Measurements from ENCODE around the gene SPATC1L. TPM values are rescaled to one million over a fixed set of nuclear protein-coding genes. Genes with fewer than 3 reads are reported as not detected.
"Not testable (repeated sequence)": the region's sequence is repeated elsewhere in the genome, so short reads cannot be mapped to it uniquely, and the experiment has no call there.

Gene SPATC1L
- total RNA-seq, 2 donors from 2014 or later: 10.0 to 11.0 TPM

DNA sequence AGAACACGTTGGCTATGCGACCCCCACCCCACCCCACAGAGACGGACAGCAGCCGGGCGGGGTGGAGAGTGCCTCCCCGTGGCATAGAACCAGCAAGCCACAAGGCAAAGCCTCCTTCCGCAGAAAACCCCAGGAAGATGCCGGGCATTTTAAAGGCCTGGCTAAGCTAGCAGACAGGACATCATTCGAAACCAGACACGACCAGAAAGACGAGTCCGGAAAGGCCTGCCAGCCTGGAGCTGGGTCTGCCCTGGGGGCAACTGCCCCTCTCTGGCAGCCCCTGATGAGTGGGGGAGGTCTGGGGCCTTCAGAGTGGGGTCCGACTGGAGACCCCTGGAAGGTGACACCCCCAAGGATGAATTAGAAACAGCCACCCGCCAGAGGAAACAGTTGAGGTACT lies 37.4 kb downstream of the SPATC1L start:
- no peak for DNase-seq
- intact Hi-C loops (cut with DNase I): loop anchor here in 1 of 2 donors (10.0 kb wide), 1 partner anchor 108 kb away; no protein-coding TSS in a partner anchor
- no peak for ATAC-seq

DNA sequence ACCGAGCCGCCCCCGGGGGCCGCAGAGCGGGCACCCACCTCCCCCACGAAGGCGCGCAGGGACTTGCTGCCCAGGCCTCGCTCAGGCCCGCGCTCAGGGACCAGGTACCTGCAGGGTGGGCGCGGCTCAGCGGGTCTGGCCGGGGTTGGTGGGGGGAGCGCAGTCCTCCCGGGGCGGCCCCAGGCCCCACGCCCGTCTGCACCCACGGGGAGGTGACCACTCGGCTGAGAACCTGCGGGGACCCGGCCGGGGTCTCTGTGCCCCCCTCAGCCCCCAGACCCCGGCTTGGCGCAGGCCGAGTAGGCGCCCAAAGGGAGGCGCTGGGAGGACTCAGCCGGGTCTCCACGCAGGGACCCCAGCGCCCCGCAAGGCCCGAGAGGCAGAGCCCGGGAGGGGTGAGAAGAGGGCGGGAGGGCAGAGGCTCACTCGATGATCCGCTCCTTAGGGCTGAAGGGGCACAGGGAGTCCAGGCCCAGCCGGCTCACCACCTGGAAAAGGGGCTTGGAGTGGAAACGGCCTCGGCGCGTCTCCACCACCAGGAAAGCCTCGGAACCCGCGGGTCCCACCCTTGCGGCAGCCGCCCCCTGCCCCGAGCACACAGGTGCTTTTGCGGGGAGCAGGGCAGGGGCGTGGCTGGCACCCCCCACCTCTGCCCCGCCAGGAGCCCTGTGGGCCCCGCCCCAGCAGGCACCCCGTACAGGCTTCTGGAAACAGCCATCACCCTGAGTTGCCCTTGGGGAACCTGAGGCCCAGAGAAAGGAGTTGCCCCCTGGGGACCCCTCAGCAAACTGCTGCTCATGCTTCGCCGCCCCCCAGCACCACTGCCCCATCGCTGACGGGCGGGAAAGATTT lies 38.2 kb downstream of the SPATC1L start:
- DNase-seq (peak; percentile 22), ATAC-seq (no peak)
- intact Hi-C loops (cut with DNase I): loop anchor here in 1 of 2 donors (10.0 kb wide), 1 partner anchor 109 kb away; no protein-coding TSS in a partner anchor

DNA sequence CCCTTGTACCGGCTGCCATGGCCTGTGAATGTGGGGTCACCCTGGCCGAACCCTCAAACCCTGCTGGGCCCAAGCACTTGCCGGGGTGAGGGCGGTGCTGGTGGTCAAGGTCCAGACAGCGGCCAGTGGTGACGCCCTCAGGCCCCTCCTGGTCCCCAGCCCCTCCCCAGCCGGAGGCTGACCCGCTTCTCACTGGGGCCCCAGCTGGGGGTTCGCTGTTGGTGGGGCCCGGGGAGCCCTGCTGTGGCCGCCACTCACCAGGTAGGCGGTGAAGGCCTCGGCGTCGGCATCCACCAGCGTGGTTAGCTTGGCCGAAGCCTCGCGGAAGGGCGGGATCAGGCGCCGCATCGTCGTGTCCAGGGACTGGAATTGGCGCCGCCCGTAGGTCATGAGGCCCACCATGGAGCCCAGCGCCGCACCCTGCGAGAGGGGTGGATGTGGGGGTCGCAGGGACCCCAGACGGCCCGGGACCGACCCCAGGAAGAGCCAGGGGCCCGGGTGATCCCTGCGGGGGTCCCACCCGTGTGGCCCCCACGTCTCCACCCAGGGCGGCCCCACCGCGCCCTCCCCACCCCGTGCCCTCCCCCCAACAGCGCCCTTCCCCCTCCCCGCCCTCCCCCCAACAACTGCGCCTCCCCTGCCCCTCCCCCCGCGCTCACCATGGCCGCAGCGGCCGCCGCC lies 39.0 kb downstream of the SPATC1L start:
- intact Hi-C loops (cut with DNase I): loop anchor here in 1 of 2 donors (10.0 kb wide), 1 partner anchor 110 kb away; no protein-coding TSS in a partner anchor
- ATAC-seq: no peak
- peak; percentile 20 for DNase-seq

DNA sequence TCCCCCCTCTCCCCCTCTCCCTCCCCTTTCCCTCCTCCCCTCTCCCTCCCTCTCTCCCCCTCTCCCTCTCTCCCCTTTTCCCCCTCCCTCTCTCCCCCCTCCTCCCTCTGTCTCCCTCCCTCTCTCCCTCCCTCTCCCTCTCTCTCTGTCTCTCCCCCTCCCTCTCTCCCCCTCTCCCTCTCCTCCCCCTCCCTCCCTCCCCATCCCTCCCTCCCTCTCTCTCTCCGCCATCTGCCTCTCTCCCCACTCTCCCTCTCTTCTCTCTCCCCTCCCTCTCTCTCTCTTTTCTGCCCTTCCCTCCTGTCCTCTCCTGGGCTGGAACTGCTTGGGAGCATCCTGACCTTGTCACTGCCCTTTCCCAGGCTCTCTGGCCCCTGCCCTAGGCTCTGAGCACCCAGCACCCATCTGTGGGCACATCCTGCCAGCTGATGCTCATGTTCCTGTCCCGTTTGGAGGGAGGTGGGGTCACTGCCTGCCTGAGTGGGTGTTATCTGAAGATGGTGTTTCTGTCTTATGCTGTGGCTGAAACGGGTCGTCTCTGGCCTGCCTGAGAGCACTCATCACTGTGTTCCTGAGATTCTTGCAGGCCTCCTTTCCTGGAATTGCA lies 39.7 kb downstream of the SPATC1L start:
- intact Hi-C loops (cut with DNase I): loop anchor here in 1 of 2 donors (5.0 to 10.0 kb wide), 2 partner anchors 78 to 110 kb away; no protein-coding TSS in a partner anchor
- DNase-seq (no peak), ATAC-seq (no peak)

DNA sequence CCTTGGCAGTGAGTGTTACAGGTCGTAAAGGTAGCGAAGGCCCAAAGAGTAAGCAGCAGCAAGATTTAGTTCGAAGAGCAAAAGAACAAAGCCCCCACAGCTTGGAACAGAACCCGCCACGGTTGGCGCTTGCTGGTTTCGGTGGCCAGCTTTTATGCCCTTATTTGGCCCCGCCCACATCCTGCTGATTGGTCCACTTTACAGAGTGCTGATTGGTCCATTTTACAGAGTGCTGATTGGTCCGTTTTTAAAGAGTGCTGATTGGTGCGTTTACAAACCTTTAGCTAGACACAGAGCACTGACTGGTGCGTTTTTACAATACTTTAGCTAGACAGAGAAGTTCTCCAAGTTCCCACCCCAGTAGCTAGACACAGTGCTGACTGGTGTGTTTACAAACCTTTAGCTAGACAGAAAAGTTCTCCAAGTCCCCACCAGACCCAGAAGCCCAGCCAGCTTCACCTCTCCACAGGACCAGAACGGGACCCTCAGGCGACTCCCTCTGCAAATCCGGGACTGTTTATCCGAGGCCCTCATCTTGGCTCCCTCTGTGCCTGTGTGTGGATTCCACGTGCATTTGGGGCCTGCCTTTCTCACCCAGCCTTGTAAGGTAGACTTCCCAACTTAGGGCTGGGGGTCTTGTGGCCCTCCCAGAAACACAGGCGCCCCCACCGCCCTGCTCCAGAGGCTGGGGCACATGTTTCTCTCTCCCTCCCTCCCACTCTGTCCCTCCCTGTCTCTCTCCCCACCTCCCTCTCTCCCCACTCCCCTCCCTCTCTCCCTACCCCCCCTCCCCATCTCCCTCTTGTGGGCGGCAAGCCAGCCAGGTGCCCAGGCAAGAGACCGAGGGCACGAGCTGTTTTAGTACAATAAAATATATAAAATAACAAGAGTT lies 41.4 kb downstream of the SPATC1L start:
- DNase-seq: peak; percentile 12
- ATAC-seq: no peak
- intact Hi-C loops (cut with DNase I): loop anchor here in 1 of 2 donors (5.0 to 10.0 kb wide), 2 partner anchors 79 to 112 kb away; no protein-coding TSS in a partner anchor

DNA sequence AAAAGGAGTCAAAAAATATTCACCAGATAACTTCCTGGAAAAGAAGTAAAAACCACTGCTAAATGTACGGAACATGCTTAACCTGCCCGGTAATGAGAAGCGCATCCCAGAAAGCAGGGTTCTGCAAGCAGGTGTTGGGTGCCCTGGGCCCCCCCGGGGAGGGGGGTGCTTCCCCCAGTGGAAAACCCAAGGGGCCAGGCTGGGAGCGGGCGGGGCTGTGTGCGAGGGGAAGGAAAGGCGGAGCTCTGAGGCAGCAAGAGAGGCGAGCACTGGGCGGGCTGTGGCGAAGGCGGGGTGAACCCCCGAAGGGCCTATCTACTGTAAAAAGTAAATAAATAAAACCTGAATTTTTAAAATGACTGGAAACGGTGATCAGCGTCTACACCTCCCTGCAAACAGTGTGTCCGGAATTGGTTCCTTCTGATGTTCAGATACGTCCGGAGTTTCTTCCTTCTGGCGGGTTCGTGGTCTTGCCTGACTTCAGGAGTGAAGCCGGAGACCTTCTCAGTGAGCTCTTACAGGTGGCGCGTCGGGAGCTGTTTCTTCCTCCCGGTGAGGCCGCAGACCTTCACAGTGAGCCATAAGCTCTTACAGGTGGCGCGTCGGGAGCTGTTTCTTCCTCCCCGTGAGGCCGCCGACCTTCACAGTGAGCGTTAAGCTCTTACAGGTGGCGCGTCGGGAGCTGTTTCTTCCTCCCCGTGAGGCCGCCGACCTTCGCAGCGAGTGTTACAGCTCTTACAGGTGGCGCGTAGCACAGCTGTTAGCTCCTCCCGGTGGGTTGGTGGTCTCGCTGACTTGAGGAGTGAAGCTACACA lies 42.3 kb downstream of the SPATC1L start:
- ATAC-seq (no peak), DNase-seq (peak; percentile 24)
- intact Hi-C loops (cut with DNase I): loop anchor here in 1 of 2 donors (5.0 to 10.0 kb wide), 2 partner anchors 80 to 113 kb away; no protein-coding TSS in a partner anchor

DNA sequence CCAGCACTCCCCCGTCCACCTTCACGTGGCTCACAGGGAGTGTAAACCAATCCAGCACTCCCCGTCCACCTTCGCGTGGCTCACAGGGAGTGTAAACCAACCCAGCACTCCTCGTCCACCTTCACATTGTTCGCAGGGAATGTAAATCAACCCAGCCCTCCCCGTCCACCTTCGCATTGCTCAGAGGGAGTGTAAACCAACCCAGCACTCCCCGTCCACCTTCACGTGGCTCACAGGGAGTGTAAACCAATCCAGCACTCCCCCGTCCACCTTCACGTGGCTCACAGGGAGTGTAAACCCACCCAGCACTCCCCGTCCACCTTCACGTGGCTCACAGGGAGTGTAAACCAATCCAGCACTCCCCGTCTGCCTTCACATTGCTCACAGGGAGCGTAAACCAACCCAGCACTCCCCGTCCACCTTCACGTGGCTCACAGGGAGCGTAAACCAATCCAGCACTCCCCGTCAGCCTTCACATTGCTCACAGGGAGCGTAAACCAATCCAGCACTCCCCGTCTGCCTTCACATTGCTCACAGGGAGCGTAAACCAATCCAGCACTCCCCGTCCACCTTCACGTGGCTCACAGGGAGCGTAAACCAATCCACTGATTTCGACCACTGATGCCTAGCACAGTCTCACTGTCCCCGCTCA lies 43.8 kb downstream of the SPATC1L start:
- intact Hi-C loops (cut with DNase I): loop anchor here in 1 of 2 donors (5.0 to 10.0 kb wide), 2 partner anchors 82 to 114 kb away; no protein-coding TSS in a partner anchor
- not testable (repeated sequence) for DNase-seq, ATAC-seq

DNA sequence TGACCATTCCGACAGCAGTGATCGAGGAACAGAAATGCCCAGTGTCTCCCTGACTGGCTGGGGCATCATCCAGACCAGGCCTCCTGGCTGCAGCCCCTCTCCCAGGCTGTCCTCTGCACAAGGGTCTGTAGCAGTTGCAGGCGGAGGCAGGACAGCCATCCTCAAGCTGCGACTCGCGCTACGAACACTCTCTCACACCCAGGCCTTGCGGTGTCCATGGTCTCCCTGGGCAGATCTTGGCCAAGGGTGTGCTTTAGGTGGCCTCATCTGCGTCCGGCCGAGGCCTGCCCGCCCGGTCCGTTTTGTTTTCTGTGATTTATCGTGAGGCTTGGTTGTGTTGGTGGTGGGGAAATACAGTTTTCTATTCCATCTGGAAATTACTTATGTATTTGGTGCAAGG lies 44.6 kb downstream of the SPATC1L start:
- no peak for DNase-seq
- intact Hi-C loops (cut with DNase I): loop anchor here in 1 of 2 donors (5.0 to 10.0 kb wide), 2 partner anchors 83 to 115 kb away; no protein-coding TSS in a partner anchor
- ATAC-seq: no peak

DNA sequence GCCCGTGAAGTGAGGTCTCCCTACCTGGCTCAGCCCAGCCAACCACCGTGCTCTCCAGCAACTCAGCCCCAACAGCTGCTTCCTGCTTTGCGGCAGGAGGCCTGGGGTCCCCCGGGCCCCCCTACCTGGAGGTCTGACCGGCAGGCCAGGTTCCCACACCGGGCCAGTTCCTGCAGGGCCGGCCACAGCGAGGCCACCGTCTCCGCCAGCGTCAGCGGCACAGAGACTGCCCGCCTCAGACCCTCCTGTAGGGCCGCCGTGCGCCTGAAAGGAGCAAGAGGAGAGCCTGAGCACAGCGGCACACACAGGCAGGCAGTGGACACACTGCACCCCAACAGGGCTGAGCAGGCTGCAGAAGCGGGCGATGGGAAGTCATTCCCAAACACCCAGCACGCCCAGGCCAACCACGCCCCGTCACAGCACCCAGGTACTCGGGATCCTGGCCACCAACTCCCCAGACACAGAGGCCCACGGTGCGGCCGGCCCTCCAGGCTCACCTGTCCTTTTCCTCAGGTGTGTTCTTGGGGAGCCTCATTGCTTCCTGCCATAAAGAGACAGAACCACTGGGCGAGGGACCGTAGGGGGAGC lies 45.8 kb downstream of the SPATC1L start:
- ATAC-seq: peak in 1 of 2 donors; percentile 8
- intact Hi-C loops (cut with DNase I): no loop called here

DNA sequence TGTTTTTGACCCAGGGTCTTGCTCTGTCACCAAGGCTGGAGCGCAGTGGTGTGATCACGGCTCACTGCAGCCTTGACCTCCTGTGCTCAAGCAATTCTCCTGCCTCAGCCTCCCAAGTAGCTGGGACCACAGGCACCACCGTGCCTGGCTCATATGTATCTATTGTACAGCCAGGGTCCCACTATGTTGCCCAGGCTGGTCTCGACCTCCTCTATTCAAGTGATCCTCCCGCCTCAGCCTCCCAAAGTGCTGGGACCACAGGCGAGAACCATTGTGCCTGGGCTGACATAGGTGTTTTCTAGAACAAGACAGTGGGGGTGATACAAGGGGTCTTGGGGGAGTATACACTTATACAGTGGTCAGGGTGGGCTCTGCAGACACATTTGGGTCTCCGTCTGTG lies 46.4 kb downstream of the SPATC1L start:
- ATAC-seq: no peak
- no peak for DNase-seq
- intact Hi-C loops (cut with DNase I): no loop called here

More for the DNA sequence above, 45.8 kb downstream of the SPATC1L start:
- no peak for DNase-seq

DNA sequence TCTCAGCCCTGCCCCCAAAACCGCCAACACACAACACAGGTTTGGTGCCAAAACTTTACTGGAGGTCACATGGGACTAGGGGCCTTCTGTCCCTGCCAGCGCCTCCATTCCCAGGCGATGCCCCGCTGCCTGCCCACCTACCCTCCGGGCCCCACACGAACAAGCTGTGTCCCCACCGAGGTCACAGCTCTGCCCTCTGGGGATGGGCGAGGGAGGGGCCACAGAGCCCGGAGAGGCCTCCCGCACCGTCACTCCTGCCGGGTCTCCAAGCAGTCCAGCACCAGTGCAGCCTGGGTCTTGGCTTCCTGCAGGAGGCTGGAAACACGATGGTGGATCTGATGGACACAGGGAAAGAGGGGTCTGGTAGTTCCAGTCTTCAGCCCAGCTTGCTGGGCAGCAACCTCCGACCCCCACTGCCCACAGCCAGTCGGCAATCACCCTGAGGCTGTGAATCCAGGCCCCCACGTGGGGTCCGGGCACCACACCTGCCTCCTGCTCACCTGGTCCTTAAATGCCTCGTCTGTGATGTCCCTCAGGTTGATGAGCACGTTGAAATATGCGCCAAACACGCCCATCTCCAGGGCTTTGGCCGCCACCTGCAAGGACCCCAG lies 47.4 kb downstream of the SPATC1L start:
- ATAC-seq: no peak

DNA sequence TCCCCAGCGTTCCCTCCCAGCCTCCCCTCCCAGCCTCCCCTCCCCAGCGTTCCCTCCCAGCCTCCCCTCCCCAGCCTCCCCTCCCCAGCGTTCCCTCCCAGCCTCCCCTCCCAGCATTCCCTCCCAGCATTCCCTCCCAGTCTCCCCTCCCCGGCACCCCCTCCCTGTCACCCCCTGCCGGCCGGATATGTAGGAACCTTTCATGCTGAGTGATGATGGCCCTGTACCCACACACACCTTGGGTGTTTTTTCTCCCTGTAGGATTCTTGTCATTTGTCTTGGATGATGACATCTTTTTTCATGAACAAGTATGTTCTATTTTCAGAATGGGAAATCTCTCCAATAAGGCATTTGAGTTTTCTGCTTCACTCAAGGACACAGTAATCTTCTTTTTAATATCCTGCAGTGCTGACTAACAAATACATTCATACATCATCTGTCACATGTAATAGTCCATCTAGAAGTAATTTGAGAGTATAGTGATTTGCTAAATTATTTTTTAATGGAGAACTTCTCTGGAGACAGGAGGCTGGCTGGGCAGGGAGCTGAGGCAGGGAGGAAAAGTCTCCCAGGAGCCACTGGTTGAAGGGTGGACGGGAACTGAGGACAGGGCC lies 48.4 kb downstream of the SPATC1L start:
- no peak for DNase-seq
- no peak for ATAC-seq
- intact Hi-C loops (cut with DNase I): no loop called here

More for the DNA sequence above, 47.4 kb downstream of the SPATC1L start:
- intact Hi-C loops (cut with DNase I): no loop called here
- DNase-seq: no peak

DNA sequence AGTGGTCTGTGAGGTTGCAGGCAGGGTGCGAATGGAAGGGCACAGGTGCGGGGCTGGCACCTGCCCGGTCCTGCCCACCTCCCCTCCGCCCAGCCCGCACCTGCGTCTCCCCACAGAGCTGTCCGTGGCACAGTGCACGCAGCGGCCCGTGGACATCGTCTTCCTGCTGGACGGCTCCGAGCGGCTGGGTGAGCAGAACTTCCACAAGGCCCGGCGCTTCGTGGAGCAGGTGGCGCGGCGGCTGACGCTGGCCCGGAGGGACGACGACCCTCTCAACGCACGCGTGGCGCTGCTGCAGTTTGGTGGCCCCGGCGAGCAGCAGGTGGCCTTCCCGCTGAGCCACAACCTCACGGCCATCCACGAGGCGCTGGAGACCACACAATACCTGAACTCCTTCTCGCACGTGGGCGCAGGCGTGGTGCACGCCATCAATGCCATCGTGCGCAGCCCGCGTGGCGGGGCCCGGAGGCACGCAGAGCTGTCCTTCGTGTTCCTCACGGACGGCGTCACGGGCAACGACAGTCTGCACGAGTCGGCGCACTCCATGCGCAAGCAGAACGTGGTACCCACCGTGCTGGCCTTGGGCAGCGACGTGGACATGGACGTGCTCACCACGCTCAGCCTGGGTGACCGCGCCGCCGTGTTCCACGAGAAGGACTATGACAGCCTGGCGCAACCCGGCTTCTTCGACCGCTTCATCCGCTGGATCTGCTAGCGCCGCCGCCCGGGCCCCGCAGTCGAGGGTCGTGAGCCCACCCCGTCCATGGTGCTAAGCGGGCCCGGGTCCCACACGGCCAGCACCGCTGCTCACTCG lies 52.2 kb downstream of the SPATC1L start:
- no peak for DNase-seq
- intact Hi-C loops (cut with DNase I): no loop called here
- ATAC-seq: peak in 1 of 2 donors; percentile 2

DNA sequence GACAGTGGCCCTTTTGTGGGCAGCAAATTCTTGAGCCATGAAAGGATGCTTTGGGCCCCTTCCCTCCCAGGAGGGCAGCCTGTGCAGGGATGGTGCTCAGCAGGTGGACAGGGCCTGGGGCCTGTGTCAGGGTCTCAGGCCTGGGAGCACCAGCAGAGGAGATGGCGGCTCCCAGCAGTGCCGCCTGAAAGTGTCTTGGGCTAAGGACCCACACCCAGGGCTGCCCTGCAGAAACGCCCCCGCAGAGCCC lies 52.7 kb downstream of the SPATC1L start:
- no peak for DNase-seq
- intact Hi-C loops (cut with DNase I): no loop called here

More for the DNA sequence above, 52.7 kb downstream of the SPATC1L start:
- ATAC-seq: peak in 1 of 2 donors; percentile 3
